ENCODE measurements around the gene IQGAP2. TPM values are rescaled to one million over a fixed set of nuclear protein-coding genes. Genes with fewer than 3 reads are reported as not detected.
A peak's percentile ranks its signal among the peaks of the same experiment; 100 is the strongest.

IQGAP2 gene
- total and polyA plus RNA-seq, 9 of the 15 experiments (the other 6 are each of a cell fraction or from before 2014, with no cell fraction given): 8.7 to 23.2 (median 17.4) TPM

DNA sequence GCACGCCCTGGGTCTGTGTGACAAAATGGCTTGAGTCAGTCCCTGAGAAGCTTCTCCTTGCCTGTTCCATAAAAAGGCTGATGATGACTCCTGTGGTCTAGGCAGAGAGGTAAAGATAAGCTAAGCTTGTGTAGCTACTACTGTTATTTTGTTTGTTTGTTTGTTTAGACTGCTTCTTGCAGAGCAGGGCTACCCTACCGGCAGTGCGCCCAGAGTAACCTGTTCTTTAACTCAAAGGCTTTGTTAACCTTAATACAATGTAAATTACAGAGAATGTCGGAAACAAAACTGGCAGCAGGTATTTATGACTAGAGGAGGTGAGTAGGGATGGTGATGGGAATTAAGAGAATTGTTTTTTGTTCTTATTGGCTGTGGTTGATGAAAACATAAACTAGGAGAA is 132.5 kb downstream of the IQGAP2 start (continued):
- TF ChIP-seq HEY1 (CRISPR knock-in tag; IDR thresholded peaks at IDR 0.05; ENCODE audit: borderline replicate concordance) (no peak), RCOR1 (IDR thresholded peaks at IDR 0.05; ENCODE audit: borderline replicate concordance in 1 of 2, low read depth in 2 of 2, low read length in 2 of 2) (no peak), MAFK (IDR thresholded peaks at IDR 0.05; ENCODE audit: low read length) (no peak)
- TF ChIP-seq, protein P1, sequence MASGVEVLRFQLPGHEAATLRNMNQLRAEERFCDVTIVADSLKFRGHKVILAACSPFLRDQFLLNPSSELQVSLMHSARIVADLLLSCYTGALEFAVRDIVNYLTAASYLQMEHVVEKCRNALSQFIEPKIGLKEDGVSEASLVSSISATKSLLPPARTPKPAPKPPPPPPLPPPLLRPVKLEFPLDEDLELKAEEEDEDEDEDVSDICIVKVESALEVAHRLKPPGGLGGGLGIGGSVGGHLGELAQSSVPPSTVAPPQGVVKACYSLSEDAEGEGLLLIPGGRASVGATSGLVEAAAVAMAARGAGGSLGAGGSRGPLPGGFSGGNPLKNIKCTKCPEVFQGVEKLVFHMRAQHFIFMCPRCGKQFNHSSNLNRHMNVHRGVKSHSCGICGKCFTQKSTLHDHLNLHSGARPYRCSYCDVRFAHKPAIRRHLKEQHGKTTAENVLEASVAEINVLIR (CRISPR knock-in tag; IDR thresholded peaks at IDR 0.05): no peak
- TF ChIP-seq, protein P2, sequence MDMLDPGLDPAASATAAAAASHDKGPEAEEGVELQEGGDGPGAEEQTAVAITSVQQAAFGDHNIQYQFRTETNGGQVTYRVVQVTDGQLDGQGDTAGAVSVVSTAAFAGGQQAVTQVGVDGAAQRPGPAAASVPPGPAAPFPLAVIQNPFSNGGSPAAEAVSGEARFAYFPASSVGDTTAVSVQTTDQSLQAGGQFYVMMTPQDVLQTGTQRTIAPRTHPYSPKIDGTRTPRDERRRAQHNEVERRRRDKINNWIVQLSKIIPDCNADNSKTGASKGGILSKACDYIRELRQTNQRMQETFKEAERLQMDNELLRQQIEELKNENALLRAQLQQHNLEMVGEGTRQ (CRISPR knock-in tag; IDR thresholded peaks at IDR 0.05): no peak

DNA sequence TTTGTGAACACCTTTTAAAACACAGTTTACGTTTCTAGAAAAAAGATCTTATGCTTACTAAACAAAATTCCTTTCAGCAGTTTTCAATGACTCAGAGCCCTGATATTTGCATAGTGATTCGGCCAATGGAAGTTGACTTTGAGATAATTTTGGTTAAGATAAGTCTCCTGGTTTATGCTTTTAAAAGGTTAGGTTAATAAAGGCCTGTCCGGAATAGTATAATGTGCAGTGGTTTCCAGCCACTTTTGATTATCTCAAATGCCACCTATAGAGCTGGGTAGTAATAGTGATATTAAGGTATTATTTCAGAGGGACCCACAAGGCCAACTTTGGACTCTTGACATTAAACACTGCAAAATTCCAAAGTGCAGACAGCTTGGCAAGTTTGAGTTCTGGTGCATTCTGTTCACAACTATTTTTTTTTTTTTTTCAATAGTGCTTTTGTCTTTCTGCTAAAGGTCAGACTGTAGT is 134.0 kb downstream of the IQGAP2 start:
- in situ Hi-C loops (cut with MboI) (no loop called here), intact Hi-C loops (cut with micrococcal nuclease) (no loop called here)
- 11% methylated on average over 3 of the region's 3 CpGs for WGBS (ENCODE audit: insufficient coverage, low coverage, missing lambda C conversion rate)
- no peak overlapping the region for H3K4me2 ChIP-seq (ENCODE audit: insufficient read depth, low read length)
- H3K36me3 ChIP-seq (ENCODE audit: control insufficient read depth, insufficient read depth, low read length): no peaks in the 10 kb centered on the region
- H3K79me2 ChIP-seq (ENCODE audit: control insufficient read depth, insufficient read depth, low read length): no peaks in the 10 kb centered on the region
- no peaks in the 10 kb centered on the region for H3K9me1 ChIP-seq (ENCODE audit: control insufficient read depth, insufficient read depth, low read length)
- ChIA-PET CTCF (ENCODE audit: low intra/inter-chr PET ratio) (no interaction called here), POLR2A (interaction anchor here (0.5 to 0.7 kb wide), 2 partner anchors 10 to 231 kb away, joined by 3 read pairs; no protein-coding TSS in a partner anchor)
- H3K27ac ChIP-seq (ENCODE audit: extremely low read depth, low read depth, low read length): no peak overlapping the region
- BruUV-seq (replicated peaks): no TSS peak
- H4K20me1 ChIP-seq (replicated peaks; ENCODE audit: control insufficient read depth, insufficient read depth, low read length): no peaks in the 10 kb centered on the region
- H3K27me3 ChIP-seq (ENCODE audit: control insufficient read depth in 2 of 2, insufficient read depth in 2 of 2, low read length in 2 of 2): no peaks in the 10 kb centered on the region
- no peak overlapping the region for H3K4me3 ChIP-seq
- peaks cover 4 to 15% of the 10 kb centered on the region in 2 experiments; a peak in 3 of 5 replicates for H3K4me1 ChIP-seq (replicated peaks in 1 of 2; ENCODE audit: control insufficient read depth in 2 of 2, insufficient read depth in 2 of 2, low read length in 2 of 2)
- H3K9me3 ChIP-seq (replicated peaks; ENCODE audit: control insufficient read depth, insufficient read depth, low read depth, low read length): no peaks in the 10 kb centered on the region; the same call in 1 of the 2 replicates
- no peak for DNase-seq (ENCODE audit: extremely low read depth in 1 of 4, low spot score in 3 of 4)
- H3K9ac ChIP-seq (ENCODE audit: insufficient read depth in 1 of 2, low read depth in 2 of 2, low read length in 2 of 2): no peak overlapping the region
- FAIRE-seq: no peak
- H2AFZ ChIP-seq (ENCODE audit: low read depth, low read length): no peak overlapping the region
- ATAC-seq: no peak
- TF ChIP-seq GTF2F1 (IDR thresholded peaks at IDR 0.05; ENCODE audit: low read depth, low read length) (no peak), JUND (IDR thresholded peaks at IDR 0.05; ENCODE audit: borderline replicate concordance, low read depth, low read length) (peak; percentile 36; the same call in 1 of the 2 replicates), JUND (tag; IDR thresholded peaks at IDR 0.05; ENCODE audit: borderline replicate concordance, low read depth, low read length) (peak; percentile 11; the same call in 1 of the 3 replicates), ASH1L (IDR thresholded peaks at IDR 0.05; ENCODE audit: borderline replicate concordance, low read depth, partially characterized antibody) (no peak), NCOA4 (IDR thresholded peaks at IDR 0.05; ENCODE audit: partially characterized antibody) (no peak), C11orf30 (IDR thresholded peaks at IDR 0.05; ENCODE audit: low read depth) (peak; percentile 72), ZSCAN29 (IDR thresholded peaks at IDR 0.05) (no peak), ZNF316 (IDR thresholded peaks at IDR 0.05) (peak; percentile 81), FUS (optimal IDR thresholded peaks at IDR 0.05; ENCODE audit: low read depth, low read length) (no peak), ETV1 (tag; conservative IDR thresholded peaks at IDR 0.05; ENCODE audit: low read depth) (no peak), MEF2D (tag; conservative IDR thresholded peaks at IDR 0.05; ENCODE audit: low read depth) (no peak)
- TF ChIP-seq, protein P3, sequence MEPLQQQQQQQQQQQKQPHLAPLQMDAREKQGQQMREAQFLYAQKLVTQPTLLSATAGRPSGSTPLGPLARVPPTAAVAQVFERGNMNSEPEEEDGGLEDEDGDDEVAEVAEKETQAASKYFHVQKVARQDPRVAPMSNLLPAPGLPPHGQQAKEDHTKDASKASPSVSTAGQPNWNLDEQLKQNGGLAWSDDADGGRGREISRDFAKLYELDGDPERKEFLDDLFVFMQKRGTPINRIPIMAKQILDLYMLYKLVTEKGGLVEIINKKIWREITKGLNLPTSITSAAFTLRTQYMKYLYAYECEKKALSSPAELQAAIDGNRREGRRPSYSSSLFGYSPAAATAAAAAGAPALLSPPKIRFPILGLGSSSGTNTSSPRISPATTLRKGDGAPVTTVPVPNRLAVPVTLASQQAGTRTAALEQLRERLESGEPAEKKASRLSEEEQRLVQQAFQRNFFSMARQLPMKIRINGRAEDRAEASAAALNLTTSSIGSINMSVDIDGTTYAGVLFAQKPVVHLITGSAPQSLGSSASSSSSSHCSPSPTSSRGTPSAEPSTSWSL (CRISPR knock-in tag; IDR thresholded peaks at IDR 0.05; ENCODE audit: borderline replicate concordance): no peak
